Islet precursor cell (in vitro differentiated cells): ENCODE data around the gene ZNF138.

Source experiments
- DNase-seq: peaks from one replicate; pipeline ENCODE4 v3.0.0-alpha.2; 2018

ZNF138 gene

DNA sequence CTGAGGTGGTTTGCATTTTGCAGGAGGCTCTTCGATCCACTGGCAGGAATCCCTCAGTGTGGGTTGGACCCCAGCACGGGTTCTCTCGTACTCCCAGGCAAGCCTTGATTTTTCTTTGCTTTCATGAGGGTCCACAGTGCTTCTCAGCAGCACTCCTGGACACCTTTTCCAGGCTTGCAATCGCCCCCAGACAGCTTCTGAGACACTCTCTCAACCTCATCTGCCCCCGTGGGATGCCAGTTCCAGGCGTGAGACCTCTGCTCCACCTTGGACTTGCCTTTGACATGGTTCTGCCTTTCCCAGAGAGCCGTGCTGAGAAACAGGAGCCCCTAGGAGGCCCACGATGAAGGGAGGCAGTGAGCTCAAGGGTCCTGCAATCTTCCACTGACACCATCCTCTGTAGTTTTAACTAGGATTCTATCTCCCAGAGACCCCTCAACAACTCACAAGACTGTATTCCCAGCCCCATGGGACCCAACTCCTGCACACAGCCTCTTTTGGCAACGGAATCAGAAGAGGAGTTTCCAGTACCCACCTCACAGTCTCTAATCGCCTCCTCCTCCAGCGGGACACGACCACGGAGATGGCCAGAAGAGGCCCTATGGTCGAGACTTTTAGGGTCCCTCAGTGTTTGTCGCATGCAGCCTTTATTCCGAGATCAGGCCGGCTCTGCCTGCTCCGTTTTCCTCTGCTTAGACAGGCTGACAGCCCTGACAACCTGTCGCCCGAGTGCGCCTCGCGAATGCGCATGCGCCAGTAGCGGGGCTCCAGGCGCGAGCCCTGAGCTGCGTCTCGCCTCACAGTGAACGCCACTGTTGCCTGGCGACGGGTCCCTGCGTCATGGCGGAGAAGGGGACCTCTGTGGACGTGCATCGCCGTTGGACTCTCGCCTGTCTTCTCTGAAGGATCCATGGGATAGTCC, 82.8 kb downstream of the ZNF138 start:
- DNase-seq, result no peak

DNA sequence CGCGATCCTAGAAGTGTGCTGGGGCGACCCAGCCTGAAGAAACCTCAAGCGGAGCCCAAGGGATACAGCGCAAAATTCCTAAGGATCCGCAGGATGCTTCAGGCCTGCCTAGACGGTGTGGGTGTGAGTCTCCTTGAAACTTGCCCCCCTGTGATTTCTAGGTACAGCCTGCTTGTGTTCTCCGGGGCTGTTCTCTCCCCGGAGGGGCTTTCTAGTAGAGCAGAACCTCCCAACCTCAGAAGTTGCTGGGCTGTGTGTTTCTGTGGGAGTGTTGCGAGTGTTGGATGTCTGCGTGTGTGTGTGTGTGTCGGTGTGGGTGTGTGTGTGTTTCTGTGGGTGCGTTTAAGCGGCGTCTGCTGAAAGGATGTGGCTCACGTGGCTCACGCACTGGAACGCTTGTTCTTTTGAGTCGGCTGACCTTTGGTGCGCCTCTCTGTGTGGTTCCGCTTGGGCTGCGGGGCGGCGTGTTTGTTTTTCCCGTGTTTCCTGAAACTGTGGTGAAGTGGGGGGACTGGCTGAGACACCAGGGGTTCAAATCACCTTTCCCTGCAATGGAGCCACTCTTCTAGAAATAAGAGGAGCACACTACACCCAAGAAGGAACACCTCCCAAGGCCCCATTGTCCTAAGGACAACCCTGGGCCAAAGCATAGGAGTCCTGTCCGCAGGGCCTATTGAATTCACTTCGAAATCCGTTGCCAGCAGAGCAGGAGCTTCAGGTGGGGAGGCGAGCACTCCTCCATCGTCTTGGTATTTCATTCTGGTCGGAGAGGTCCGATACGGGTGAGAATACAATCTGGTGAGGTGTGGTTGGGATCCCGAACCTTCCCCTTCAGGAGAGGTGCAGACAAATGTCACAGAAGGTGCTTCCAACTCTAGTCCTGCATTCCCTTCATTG, 83.7 kb downstream of the ZNF138 start:
- no peak for DNase-seq

DNA sequence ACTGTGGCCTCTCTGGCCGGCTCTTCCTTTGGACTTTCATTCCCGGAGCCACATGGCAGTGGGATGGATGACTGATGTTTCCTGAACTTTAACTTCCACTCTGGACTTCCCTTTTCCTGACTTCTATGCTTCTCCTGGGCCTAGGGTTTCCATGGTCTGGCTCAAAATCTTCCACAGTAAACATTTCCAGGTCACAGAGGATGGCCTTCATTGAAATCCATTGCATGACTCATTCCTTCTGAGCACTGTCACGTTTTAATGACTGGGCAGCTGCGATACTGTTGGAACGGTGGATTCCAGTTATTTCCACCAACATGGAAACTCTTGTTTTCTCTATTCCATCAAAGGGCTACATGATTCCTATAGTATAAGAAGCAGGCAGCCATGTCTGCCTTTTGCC, 84.5 kb downstream of the ZNF138 start:
- no peak for DNase-seq

DNA sequence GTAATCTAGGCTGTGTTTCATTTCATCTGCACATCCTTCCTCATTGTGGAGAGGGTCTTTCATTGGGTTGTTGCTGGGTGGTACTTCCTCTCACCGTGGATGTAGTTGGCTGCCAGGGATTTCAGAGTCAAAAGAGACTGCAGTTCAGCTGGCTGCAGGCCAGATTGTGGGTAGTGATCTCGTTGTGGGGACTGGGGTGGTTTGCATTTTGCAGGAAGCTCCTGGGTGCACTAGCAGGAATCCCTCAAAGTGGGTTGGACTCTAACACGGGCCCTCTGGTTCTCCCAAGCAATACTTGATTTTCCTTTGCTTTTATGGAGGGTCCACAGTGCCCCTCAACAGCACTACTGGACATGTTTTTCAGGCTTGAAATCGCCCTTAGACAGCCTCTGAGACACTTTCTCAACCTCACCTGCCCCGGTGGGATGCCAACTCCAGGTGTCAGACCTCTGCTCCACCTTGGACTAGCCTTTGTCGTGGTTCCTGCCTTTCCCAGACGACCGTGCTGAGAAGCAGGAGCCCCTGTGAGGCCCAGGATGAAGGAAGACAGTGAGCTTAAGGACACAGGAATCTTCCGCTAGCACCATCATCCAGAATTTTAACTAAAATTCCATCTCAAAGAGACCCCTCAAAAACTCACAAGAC, 85.0 kb downstream of the ZNF138 start:
- no peak for DNase-seq

DNA sequence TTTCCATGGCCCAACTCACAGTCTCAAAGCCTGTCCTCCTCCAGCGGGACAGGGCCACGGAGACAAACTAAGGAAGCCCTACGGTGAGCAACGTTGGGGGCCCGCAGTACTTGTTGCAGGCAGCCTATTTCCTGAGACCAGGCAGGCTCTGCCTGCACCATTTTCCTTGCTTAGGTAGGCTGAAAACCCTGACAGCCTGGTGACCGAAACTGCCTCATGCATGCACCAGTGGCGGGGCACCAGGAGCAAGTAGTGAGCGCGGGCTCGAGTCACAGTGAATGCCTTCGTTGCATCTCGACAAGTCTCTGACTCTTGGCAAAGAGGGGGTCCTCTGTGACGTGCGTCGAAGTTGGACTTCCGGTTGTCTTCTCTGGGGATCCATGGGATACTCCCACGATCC, 85.6 kb downstream of the ZNF138 start:
- DNase-seq, result peak; percentile 14

DNA sequence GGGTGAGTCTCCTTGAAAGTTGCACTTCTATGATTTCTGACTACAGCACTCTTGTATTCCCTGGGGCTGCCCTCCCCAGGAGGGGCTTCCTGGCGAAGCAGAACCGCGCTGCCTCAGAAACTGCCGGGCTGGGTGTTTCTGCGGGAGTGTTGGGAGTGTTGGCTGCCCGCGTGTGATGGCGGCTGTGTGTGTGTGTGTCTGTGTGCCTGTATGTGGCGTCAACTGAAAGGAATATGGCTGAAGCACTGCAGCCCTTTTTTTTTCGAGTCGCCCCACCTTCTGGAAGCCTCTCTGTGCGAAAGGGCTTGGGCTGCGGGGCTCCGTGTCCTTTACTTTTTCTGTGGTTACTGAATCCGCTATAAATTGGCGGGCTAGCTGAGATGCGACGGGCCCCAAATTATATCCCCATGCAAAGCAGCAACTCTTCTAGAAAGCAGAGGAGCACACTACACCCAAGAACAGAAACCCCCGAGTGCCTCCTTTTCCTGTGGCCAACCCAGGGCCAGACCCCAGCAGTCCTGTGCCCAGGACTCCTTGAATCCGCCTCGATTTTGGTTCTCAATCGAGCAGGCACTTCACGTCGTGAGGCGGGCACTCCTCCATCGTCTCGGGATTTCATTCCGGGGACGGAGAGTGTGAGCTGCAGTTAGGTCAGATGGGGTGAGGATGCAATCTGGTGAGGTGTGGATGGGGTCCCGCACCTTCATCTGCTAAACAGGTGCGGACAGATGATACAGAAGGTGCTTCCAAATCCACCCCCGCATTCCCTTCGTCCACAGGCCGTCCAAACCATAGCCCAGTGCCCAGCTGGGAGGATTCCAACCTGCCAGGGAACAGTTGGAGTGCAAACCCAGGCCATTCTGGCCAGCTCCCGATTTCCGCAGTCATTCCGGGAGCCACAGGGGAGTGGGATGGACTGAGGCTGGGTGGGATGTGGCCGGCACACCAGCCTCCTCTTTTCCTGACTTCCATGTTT, 86.4 kb downstream of the ZNF138 start:
- DNase-seq, result peak; percentile 30

DNA sequence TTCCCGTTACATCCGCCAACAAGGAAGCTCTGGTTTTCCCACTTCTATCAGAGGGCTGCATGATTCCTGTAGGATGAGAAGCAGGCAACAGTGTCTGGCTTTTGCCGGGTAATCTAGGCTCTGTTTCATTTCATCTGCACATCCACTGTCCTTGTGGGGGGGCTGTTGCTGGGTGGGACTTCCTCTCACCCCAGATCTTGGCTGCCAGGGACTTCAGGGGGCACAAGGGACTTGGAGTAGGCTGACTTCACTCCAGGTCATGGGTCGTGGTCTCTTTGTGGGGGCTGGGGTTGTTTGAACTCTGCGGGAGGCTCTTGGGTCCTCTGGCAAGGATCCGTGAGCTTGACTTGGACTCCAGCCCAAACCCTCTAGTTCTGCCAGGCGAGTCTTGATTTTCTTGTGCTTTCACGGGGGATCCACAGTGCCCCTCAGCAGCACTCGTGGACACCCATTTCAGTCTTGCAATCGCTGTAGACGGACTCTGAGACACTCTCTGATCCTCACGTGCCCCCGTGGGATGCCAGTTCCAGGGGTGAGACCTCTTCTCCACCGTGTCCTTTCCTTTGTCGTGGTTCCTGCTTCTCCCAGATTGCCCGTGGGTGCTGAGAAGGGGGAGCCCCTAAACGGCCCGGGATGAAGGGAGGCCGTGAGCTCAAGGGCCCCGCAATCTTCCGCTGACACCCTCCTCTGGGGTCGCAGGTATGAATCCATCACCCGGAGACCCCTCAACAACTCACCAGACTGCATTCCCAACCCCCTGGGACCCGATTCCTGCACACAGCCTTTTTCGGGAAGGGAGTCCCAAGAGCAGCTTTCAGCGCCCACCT, 87.4 kb downstream of the ZNF138 start:
- DNase-seq, result peak; percentile 23

DNA sequence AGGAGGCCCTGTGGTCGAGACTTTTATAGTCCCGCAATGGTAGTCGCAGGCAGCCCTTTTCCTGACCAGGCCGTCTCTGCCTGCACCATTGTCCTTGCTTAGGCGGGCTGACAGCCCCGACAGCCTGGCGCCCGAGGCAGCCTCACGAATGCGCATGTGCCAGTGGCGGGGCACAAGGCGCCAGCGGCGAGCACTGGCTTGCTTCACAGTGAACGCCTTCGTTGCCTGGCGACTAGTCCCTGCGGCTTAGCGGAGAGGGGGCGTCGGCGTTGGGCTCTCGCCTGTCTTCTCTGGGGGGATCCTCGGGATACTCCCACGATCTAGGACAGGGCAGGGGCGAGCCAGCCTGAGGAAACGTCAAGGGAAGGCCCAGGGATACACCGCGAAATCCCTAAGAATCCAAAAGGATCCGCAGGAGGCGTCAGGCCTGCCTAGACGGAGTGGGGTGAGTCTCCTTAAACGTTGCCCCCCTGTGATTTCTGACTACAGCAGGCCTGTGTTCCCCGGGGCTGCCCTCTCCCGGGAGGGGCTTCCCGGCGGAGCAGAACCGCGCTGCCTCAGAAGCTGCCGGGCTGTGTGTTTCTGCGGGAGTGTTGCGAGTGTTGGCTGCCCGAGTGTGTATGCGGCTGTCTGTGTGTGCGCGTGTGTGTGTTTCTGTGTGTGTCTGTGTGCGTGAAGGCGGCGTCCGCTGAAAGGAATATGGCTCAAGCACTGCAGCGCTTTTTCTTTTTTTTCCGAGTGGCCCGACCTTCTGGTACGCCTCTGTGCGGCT, 88.3 kb downstream of the ZNF138 start:
- DNase-seq, result no peak
